ENCODE results near the gene CDK4.

GRCh38 chr12:57741844-57742738, 10.0 kb downstream of the CDK4 start:
- TF ChIP-seq POLR2A (IDR thresholded peaks at IDR 0.05; ENCODE audit: low read length) (no peak), GATA1 (IDR thresholded peaks at IDR 0.05; ENCODE audit: low read depth, low read length) (no peak)
